ENCODE data around the gene MYL12A.

- TF ChIP-seq CTCF (IDR thresholded peaks at IDR 0.05 in 4 of 5, conservative IDR thresholded peaks at IDR 0.05 in 1 of 5) (no peak), POLR2A (IDR thresholded peaks at IDR 0.05) (no peak)
Observed at GRCh38 chr18:3304832-3305231, 57.2 kb downstream of the MYL12A start.
